ENCODE data around the gene SOX5.

Gene SOX5

DNA sequence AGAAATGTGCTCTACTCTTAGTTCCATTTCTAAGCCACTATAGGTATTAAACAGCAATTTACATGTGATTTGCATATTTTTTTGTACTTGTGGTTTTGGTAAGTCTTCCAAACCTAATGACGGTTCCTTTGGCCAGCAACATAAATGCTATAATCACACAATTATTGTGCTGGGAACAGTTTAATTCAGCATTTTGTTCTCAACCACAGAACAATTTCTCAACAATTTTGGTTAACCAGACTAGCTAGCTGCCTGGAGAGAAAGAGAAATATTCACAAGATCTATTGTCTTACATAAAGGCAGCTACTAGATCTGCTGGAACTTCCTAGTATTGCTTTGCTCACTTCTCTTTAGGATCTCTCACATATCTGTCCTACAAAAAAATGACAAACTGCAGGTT, 265.3 kb downstream of the SOX5 start:
- no peak for DNase-seq (ENCODE audit: low spot score)

- DNase-seq (ENCODE audit: low spot score), result no peak
Observed at GRCh38 chr12:23681237-23681636, 268.2 kb downstream of the SOX5 start.

- DNase-seq (ENCODE audit: low spot score), result no peak
Observed at GRCh38 chr12:23674064-23674463, 275.4 kb downstream of the SOX5 start.

DNA sequence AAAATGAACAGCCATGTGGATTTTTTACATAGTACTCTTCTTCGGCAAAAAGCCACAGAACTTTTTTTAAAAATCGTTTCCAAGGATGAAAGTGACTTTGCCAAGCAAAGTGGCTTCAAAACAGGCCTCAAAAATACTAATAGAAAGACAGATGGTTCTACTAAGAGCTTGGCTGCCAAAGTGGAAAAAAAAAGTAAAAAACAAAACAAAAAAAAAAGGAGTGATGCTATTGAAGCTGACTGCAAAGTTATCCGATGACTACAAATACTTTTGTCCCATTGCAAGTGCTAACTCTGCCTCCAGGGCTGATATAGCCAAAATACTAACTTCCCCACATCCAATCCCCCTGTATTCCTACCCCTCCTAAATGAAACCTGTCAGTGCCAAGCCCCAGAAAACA, 277.6 kb downstream of the SOX5 start:
- DNase-seq (ENCODE audit: low spot score), result no peak

GRCh38 chr12:23670684-23671083, 278.8 kb downstream of the SOX5 start:
- no peak for DNase-seq (ENCODE audit: low spot score)

GRCh38 chr12:23669691-23670090, 279.8 kb downstream of the SOX5 start:
- DNase-seq (ENCODE audit: low spot score), result no peak

DNA sequence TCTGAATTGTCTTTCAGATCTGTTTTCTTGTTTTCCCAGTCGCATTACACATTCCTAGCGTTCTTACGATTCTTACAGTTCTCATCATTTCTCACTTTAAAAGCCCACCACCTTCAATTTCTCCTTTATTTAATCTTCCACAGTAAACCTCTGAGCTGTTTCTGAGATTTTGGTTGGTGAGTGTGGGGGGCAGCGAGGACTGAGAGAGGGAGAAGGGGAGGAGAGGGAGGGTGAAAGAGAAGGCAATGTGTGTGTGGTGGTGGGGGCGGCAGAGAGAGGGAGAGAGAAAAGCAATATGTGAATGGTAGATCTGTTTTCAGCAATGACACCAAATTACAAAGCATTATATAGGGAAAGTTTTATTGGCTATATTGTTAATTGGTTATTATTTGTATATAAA, 282.6 kb downstream of the SOX5 start:
- no peak for DNase-seq (ENCODE audit: low spot score)

- no peak for DNase-seq (ENCODE audit: low spot score)
Observed at GRCh38 chr12:23662966-23663365, 286.5 kb downstream of the SOX5 start.

- no peak for DNase-seq (ENCODE audit: low spot score)
Observed at GRCh38 chr12:23659131-23659530, 290.3 kb downstream of the SOX5 start.

GRCh38 chr12:23657598-23657997, 291.9 kb downstream of the SOX5 start:
- no peak for DNase-seq (ENCODE audit: low spot score)

- no peak for DNase-seq (ENCODE audit: low spot score)
Observed at GRCh38 chr12:23655884-23656283, 293.6 kb downstream of the SOX5 start.

DNA sequence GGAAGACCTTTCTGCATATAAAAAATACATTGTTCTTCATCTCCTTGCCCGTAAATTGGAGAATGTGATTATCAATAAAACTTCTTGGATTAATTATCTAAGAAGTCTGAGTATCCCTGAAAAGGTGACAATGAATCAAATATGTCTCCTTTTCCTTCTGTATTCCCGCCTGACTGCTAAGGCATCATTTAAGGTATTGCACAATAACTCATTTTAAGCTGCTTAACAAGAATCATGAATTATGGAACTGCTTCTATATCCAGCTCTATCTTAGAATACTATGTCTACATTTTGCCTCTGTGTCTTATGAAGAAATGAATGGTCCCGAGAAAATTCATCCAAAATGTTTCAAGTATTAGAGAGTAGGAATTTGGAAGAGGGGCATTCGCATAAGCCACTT, 294.4 kb downstream of the SOX5 start:
- no peak for DNase-seq (ENCODE audit: low spot score)

GRCh38 chr12:23648546-23648945, 300.9 kb downstream of the SOX5 start:
- no peak for DNase-seq (ENCODE audit: low spot score)

DNA sequence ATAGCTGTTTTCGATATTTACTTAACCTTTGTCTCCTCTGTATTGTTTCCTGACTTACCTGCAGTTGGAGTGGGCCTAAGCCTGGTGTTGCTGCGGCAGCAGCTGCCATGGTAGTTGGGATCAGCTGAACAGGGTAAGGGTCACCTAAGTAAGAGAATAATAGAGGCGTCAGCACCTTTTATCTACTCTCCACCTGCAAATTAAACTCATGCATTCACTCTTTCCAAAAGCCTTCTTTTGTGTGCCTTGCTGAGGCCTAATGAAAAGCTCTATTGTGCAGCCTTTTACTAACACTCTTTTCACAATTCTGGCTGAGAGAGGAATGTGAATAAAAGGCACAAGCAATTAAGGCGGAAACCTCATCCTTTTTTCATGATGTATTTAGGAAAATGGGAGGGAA, 308.7 kb downstream of the SOX5 start:
- DNase-seq (ENCODE audit: low spot score), result no peak

DNA sequence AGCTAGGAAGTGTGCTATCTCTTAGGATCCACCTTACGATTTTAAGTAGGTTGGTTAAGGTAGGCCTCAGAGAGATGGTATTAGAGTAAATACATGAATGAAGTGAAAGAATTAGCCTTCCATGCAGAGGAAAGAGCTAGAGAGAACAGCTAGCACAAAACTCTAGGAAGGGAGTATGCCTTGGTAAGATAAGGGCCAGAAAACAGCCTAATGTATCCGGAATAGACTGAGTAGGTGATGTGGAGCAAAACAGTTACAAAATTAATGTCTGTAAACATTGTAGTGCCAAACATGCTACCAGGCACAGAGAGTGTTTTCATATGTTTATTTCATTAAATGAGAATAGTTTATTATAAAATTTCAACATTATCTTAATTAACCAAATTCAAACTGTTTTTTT, 315.1 kb downstream of the SOX5 start:
- no peak for DNase-seq (ENCODE audit: low spot score)

DNA sequence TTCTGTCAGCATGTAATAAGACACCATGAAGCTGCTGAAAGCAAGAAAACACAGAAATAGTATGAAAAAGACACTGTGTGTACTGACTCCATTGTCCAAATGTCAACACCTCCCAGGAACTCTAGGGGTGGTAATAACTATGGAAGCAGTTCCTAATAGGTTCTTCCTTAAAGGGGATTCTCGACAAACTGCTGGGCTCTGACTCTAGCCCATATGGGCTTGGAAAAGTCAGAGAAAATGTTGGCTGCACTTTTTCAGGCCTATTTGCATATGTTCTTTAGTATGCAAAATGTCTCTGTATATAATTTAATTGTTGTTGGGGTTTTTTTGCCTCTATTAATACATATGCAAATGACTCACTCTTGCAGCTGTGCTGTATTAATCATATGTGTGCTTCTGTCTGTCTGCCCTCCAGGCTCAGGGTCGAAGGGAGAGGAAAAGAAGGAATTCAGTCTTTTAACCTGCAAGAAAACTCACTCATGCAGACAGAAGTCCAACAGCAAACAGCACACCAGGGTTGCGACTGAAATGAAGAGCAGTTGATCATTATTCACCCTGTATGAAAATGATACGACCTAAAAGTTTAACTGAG, 317.6 kb downstream of the SOX5 start:
- DNase-seq (ENCODE audit: low spot score), result no peak

- DNase-seq (ENCODE audit: low spot score), result no peak
Observed at GRCh38 chr12:23630524-23630923, 318.9 kb downstream of the SOX5 start.

- peak; percentile 26 for DNase-seq (ENCODE audit: low spot score)
Observed at GRCh38 chr12:23628806-23629205, 320.7 kb downstream of the SOX5 start.

GRCh38 chr12:23626791-23627190, 322.7 kb downstream of the SOX5 start:
- DNase-seq (ENCODE audit: low spot score), result no peak

DNA sequence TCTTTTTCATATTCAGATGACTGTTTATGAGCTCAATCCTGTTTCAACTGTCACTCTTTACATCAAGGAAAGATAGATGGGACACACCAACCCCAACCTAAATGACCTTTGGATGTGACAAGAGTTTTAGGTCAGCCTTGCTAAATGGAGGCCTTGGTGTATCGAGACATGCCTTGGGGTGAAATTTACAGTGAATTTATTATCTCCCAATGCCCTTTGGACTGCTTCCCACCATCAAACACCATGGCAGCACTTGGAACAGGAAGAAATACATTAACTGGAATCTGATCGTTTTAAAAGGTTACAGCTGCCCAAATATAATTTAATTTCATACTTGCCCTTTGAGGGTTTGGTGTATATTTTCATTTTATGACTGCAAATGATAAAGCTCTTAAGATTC, 327.6 kb downstream of the SOX5 start:
- DNase-seq (ENCODE audit: low spot score), result no peak

GRCh38 chr12:23618718-23619117, 330.8 kb downstream of the SOX5 start:
- no peak for DNase-seq (ENCODE audit: low spot score)

GRCh38 chr12:23617749-23618148, 331.7 kb downstream of the SOX5 start:
- no peak for DNase-seq (ENCODE audit: low spot score)

GRCh38 chr12:23614280-23614679, 335.2 kb downstream of the SOX5 start:
- no peak for DNase-seq (ENCODE audit: low spot score)

GRCh38 chr12:23611320-23611719, 338.1 kb downstream of the SOX5 start:
- DNase-seq (ENCODE audit: low spot score), result no peak

DNA sequence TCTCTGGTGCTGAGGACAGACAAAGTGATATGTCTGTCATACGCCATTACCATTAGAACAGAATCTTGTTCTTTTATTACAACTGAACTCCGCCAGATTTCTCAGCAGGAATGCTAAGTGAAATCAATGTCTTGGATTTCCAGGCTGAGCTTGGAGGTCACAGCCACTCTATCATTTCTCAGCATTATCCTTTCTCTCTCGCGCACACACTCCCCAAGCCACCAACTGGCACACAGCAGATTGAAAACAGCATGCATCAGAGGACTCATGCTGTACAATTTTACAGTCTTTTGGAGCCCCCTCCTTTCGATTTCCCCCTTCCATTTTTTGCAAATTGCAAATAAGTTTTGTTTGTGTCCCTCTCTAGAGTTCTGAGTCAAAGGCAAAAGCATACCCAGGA, 348.6 kb downstream of the SOX5 start:
- no peak for DNase-seq (ENCODE audit: low spot score)
